ENCODE measurements around the gene WDR81.

DNA sequence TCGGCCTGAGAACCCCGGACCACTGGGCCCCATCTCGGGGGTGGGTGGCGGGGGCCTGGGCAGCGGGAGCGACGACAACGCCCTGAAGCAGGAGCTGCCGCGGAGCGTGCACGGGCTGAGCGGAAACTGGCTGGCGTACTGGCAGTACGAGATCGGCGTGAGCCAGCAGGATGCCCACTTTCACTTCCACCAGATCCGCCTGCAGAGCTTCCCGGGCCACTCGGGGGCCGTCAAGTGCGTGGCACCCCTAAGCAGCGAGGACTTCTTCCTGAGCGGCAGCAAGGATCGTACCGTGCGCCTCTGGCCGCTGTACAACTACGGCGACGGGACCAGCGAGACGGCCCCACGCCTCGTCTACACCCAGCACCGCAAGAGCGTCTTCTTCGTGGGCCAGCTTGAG lies 9.3 kb downstream of the WDR81 start:
- TF ChIP-seq, protein P1, sequence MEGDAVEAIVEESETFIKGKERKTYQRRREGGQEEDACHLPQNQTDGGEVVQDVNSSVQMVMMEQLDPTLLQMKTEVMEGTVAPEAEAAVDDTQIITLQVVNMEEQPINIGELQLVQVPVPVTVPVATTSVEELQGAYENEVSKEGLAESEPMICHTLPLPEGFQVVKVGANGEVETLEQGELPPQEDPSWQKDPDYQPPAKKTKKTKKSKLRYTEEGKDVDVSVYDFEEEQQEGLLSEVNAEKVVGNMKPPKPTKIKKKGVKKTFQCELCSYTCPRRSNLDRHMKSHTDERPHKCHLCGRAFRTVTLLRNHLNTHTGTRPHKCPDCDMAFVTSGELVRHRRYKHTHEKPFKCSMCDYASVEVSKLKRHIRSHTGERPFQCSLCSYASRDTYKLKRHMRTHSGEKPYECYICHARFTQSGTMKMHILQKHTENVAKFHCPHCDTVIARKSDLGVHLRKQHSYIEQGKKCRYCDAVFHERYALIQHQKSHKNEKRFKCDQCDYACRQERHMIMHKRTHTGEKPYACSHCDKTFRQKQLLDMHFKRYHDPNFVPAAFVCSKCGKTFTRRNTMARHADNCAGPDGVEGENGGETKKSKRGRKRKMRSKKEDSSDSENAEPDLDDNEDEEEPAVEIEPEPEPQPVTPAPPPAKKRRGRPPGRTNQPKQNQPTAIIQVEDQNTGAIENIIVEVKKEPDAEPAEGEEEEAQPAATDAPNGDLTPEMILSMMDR (IDR thresholded peaks at IDR 0.05) = no peak
- TF ChIP-seq POLR2A (IDR thresholded peaks at IDR 0.05) = no peak

Data from right lobe of liver (tissue), 4 donors.